ENCODE data around the gene MST1. TPM values are rescaled to one million over a fixed set of nuclear protein-coding genes. Genes with fewer than 3 reads are reported as not detected.

The MST1 gene
- total RNA-seq, 1 experiment from 2014 or later, result 13.8 TPM

DNA sequence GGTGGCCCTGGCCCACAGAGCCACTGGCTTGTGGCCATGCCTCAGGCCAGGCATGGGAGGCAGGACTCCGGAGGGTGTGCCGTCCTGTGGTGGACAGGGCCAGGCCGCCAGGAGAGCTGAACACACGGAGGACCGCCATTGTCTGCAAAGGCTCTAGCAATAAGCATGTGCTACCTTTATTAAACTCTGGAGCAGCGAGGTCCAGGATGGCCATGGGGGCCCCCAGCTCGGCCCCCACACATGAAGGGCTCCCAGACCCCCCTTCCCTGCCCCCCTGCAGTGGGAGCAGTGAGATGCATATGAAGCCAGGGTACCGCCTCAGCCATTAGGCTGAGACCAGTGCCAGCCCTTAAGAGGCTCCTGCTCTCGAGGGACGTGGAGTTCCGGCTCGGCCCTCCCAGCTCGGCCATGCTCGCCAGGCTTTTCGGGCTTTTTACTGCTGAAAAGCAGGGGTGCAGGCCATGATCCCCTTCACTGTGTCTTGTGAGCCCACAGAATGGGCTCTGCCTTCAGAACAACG is 27.5 kb upstream of the MST1 start (continued):
- TF ChIP-seq ZNF263 (CRISPR knock-in tag; IDR thresholded peaks at IDR 0.05; ENCODE audit: low read depth) (no peak), TP53 (CRISPR knock-in tag; IDR thresholded peaks at IDR 0.05) (no peak), GRHL2 (CRISPR knock-in tag; IDR thresholded peaks at IDR 0.05; ENCODE audit: insufficient replicate concordance, severe bottlenecking) (no peak), HMGA2 (CRISPR knock-in tag; IDR thresholded peaks at IDR 0.05) (no peak), NFE2L1 (CRISPR knock-in tag; IDR thresholded peaks at IDR 0.05) (no peak)
- TF ChIP-seq, protein P1, sequence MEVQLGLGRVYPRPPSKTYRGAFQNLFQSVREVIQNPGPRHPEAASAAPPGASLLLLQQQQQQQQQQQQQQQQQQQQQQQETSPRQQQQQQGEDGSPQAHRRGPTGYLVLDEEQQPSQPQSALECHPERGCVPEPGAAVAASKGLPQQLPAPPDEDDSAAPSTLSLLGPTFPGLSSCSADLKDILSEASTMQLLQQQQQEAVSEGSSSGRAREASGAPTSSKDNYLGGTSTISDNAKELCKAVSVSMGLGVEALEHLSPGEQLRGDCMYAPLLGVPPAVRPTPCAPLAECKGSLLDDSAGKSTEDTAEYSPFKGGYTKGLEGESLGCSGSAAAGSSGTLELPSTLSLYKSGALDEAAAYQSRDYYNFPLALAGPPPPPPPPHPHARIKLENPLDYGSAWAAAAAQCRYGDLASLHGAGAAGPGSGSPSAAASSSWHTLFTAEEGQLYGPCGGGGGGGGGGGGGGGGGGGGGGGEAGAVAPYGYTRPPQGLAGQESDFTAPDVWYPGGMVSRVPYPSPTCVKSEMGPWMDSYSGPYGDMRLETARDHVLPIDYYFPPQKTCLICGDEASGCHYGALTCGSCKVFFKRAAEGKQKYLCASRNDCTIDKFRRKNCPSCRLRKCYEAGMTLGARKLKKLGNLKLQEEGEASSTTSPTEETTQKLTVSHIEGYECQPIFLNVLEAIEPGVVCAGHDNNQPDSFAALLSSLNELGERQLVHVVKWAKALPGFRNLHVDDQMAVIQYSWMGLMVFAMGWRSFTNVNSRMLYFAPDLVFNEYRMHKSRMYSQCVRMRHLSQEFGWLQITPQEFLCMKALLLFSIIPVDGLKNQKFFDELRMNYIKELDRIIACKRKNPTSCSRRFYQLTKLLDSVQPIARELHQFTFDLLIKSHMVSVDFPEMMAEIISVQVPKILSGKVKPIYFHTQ (CRISPR knock-in tag; IDR thresholded peaks at IDR 0.05), result no peak
- TF ChIP-seq, protein P2, sequence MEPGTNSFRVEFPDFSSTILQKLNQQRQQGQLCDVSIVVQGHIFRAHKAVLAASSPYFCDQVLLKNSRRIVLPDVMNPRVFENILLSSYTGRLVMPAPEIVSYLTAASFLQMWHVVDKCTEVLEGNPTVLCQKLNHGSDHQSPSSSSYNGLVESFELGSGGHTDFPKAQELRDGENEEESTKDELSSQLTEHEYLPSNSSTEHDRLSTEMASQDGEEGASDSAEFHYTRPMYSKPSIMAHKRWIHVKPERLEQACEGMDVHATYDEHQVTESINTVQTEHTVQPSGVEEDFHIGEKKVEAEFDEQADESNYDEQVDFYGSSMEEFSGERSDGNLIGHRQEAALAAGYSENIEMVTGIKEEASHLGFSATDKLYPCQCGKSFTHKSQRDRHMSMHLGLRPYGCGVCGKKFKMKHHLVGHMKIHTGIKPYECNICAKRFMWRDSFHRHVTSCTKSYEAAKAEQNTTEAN (CRISPR knock-in tag; IDR thresholded peaks at IDR 0.05), result no peak

GRCh38 chr3:49716169-49716568 is 26.9 kb upstream of the MST1 start:
- CTCF ChIA-PET, result interaction anchor here (0.6 to 1.7 kb wide), 2 partner anchors 13 to 42 kb away, joined by 3 to 8 read pairs; no protein-coding TSS in a partner anchor
- TF ChIP-seq JUN (CRISPR knock-in tag; IDR thresholded peaks at IDR 0.05), result no peak
- no peak for TF ChIP-seq ZNF138 (CRISPR knock-in tag; conservative IDR thresholded peaks at IDR 0.05)
- TF ChIP-seq, protein P3, sequence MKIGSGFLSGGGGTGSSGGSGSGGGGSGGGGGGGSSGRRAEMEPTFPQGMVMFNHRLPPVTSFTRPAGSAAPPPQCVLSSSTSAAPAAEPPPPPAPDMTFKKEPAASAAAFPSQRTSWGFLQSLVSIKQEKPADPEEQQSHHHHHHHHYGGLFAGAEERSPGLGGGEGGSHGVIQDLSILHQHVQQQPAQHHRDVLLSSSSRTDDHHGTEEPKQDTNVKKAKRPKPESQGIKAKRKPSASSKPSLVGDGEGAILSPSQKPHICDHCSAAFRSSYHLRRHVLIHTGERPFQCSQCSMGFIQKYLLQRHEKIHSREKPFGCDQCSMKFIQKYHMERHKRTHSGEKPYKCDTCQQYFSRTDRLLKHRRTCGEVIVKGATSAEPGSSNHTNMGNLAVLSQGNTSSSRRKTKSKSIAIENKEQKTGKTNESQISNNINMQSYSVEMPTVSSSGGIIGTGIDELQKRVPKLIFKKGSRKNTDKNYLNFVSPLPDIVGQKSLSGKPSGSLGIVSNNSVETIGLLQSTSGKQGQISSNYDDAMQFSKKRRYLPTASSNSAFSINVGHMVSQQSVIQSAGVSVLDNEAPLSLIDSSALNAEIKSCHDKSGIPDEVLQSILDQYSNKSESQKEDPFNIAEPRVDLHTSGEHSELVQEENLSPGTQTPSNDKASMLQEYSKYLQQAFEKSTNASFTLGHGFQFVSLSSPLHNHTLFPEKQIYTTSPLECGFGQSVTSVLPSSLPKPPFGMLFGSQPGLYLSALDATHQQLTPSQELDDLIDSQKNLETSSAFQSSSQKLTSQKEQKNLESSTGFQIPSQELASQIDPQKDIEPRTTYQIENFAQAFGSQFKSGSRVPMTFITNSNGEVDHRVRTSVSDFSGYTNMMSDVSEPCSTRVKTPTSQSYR (CRISPR knock-in tag; IDR thresholded peaks at IDR 0.05), result no peak
- no peak for TF ChIP-seq SMAD4 (CRISPR knock-in tag; IDR thresholded peaks at IDR 0.05)
- TF ChIP-seq CREB1 (CRISPR knock-in tag; IDR thresholded peaks at IDR 0.05), result no peak
- no peak for TF ChIP-seq ESRRA (CRISPR knock-in tag; IDR thresholded peaks at IDR 0.05; ENCODE audit: borderline replicate concordance)
- no peak for TF ChIP-seq EMX1 (CRISPR knock-in tag; IDR thresholded peaks at IDR 0.05)
- TF ChIP-seq PRDM15 (CRISPR knock-in tag; IDR thresholded peaks at IDR 0.05), result no peak
- no peak for TF ChIP-seq RORB (CRISPR knock-in tag; IDR thresholded peaks at IDR 0.05)
- TF ChIP-seq ZSCAN18 (CRISPR knock-in tag; IDR thresholded peaks at IDR 0.05), result no peak
- TF ChIP-seq TEAD1 (CRISPR knock-in tag; IDR thresholded peaks at IDR 0.05), result no peak

More at GRCh38 chr3:49716169-49716568, 26.9 kb upstream of the MST1 start:
- no peaks in the 10 kb centered on the region for H3K9me3 Mint-ChIP-seq
- peaks cover 6% of the 10 kb centered on the region for H3K4me1 Mint-ChIP-seq
- DNase-seq (ENCODE audit: low spot score), result no peak
- no peak for ATAC-seq
- no peaks in the 10 kb centered on the region for H3K27me3 Mint-ChIP-seq (ENCODE audit: low read depth)
- peaks cover 5% of the 10 kb centered on the region for H3K36me3 Mint-ChIP-seq
- H3K4me3 Mint-ChIP-seq, result no peak overlapping the region
- H3K27ac Mint-ChIP-seq, result no peak overlapping the region
- POLR2A ChIA-PET, result no interaction called here

Data from WTC11 (cell line).